Brain pericyte (primary cell): Measurements from ENCODE around the gene NAALADL2.

ENCODE experiments used
- DNase-seq: peaks from one replicate; pipeline ENCODE4 v3.0.0-alpha.2; 2012; ENCODE audit warnings: low read depth, low spot score

NAALADL2 gene

DNA sequence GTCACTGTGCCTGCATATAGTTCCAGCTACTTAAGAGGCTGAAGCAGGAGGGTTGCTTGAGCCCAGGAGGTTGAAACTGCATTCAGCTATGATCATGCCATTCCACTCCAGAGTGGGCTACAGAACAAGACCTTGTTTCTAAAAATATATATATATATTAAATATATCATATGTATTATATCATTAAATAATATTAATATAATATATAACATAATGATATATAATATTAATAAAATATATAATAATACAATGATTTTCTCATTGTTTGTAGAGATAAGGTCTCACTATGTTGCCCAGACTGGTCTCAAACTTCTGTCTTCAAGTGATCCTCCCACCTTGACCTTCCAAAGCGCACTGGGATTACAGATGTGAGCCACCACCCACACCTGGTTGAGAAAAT, 101.8 kb downstream of the NAALADL2 start:
- no peak for DNase-seq

DNA sequence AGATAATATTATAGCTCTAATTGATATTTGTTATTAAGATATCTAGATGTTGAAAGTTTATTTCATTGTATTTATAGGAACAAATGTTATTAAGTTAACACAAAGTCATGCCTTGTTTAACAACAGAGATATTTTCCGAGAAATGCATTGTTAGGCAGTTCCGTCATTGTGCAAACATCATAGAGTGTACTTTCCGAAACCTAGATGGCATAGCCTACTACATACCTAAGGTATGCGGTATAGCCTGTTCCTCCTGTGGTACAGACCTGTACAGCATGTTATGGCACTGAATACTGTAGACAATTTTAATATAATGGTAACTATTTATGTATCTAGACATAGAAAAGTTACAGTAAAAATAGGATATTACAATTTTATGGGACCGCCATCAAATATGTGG, 114.3 kb downstream of the NAALADL2 start:
- DNase-seq: no peak

DNA sequence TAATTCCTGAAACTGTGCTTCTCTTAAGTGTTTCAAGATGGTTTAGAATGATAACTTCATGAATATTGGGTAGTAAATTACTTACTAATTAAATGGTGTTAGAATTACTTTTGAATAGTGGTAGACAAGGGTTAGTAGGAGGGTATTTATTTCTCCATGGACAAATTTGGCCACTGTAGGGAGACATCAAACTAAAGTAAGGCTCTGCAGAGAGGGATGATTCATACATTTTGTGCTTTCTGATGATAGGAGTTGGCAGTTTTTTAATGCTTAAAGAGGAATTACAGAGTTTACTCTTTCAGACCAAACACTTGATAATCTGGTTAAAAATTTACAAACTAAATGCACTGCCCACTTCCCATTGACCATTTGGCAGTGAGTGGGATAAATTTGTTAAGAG, 127.6 kb downstream of the NAALADL2 start:
- no peak for DNase-seq

DNA sequence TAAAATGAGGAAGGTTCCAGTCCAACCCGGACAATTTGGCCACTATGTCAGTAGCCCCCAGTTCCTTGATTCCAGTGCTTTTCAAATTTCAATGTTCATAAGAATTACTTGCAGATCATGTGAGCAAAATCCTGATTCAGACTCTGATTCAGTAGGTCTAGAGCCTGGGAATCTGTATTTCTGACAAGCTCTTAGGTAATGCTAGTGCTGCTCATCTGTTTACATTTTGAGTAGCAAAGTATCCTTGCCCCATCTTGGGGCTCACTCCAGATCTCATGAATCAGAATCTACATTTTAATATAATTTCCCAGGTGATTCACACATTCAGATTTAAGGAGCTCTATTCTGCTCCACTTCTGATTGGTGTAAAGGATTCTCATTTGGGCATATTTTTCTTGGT, 142.0 kb downstream of the NAALADL2 start:
- no peak for DNase-seq

DNA sequence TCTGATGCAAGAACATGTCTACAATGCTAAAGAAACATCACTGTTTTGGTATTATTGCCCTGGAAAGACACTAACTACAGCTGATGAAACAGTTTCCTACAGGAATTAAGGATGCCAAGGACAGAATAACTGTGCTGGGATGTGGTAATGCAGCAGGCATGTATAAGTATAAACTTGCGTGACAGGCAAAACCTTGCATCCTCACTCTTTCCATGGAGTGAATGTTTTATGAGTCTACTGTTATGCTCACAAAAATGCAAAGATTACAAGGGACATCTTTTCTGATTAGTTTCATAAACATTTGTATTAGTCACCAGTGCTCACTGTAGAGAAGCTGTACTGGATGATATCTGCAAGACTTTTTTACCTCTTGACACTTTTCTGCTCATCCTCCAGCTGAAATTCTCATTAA, 143.6 kb downstream of the NAALADL2 start:
- DNase-seq: no peak

DNA sequence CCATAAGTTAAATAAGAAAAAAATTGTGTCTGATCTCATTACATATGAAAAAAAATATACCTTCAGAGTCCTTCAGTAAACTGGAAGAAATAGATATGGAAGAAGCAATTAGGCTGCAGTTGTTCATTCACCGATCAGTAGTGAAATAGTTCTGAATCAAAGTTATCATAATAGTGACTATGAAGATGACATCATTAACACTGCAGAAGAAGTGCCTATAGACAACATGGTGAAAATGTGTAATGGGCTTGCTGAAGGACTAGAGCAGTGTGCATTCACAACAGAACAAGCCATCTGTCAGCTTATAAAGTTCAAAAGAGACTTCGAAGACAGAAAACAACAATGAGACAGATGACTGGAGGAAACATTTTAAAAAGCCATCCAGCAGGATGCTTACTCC, 144.5 kb downstream of the NAALADL2 start:
- DNase-seq: no peak

DNA sequence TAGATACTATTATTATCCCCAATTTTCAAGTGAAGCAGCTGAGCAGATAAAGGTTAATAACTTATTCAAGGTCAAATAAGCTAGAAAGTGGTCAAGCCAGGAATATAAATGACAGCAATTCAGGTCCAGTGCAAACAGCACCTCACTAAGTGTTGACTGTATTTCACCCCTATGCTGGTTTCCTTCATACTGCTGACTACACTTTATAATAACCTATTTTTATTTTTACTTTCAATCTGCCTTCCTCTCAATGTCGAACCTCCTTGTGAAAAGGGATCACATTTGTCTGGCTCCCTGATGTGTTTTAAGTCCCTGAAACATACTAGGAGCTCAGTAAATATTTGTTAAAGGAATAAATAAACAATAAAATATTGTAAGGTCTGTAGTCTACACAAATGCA, 146.1 kb downstream of the NAALADL2 start:
- no peak for DNase-seq

DNA sequence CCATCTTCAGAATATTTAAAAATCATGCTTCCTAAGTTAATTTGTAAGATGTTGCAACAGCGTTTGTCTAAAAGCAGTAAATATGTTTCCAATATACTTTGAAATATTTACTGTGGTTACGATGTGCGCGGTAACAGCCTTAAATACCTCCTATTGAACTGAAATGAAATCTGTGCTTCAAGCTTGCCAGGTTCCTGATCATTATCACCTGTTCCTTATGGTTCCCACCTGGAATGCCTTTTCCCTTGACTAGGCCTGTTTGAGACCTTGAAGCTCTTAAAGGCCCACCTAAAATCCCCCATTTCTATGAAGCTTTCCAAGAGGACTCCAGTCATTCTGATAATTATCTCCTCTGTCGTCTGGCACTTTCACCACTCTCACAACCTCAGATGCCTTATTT, 146.7 kb downstream of the NAALADL2 start:
- DNase-seq: no peak

DNA sequence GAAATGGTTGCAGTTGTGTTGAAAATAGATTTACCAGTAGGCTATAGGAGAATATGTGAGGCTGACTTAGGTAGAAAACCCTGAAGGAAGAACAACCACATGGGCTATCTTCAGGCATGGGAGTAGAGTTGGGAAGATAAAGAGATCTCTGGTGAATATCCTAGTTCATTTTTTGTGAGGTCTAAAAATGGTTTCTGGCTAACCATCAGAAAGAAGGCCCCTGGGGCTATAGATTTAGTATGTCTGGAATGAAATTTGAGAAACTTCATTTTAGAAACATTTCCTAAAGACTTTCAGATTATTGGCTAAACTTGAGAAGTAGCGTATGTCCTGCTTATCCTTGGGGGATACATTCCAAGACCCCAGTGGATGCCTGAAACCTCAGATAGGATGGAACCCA, 148.2 kb downstream of the NAALADL2 start:
- DNase-seq: no peak

DNA sequence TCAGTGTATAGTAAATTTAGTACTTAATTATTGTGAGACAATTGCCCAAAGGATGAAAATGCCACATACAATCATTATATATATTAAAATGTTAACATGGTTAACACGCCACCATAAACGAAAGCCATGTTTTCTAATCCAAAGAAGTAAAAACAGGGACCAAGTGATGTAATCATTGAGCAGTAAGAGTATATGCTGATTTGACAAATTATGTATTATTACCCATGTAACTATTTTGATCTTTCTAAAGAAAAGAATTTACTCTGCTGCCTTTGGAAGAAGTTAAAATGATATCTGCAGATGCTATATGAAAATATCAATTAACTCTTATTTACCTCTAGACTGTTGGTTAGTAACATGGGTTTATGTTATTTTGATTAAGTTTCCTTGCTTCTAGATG, 150.2 kb downstream of the NAALADL2 start:
- DNase-seq: no peak

DNA sequence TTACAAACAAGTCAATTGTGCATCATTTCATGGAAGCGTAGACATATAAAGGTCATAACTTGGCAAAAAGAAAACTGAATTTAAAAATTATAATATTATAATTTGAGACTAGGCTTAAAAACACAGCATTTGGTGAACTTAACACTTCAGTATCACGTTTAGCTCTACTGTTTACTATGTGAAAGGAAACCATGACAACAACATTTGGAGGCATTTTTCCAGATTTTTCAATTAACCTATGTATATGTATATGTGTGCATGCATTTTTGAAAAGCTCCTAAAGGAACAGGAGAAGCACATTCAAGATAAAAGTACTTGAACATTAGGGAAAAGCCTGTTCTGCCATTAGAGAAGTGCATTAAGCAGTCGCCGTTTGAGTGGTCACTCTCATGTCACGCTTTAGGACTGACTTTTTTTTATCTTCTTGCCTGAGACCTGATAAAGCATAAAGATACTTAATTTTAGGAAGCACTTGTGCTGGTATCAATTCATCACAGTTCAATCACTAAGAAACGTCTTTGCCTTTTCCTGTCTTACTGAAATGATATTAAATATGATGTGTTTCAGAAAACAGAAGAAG, 156.0 kb downstream of the NAALADL2 start:
- DNase-seq: no peak

DNA sequence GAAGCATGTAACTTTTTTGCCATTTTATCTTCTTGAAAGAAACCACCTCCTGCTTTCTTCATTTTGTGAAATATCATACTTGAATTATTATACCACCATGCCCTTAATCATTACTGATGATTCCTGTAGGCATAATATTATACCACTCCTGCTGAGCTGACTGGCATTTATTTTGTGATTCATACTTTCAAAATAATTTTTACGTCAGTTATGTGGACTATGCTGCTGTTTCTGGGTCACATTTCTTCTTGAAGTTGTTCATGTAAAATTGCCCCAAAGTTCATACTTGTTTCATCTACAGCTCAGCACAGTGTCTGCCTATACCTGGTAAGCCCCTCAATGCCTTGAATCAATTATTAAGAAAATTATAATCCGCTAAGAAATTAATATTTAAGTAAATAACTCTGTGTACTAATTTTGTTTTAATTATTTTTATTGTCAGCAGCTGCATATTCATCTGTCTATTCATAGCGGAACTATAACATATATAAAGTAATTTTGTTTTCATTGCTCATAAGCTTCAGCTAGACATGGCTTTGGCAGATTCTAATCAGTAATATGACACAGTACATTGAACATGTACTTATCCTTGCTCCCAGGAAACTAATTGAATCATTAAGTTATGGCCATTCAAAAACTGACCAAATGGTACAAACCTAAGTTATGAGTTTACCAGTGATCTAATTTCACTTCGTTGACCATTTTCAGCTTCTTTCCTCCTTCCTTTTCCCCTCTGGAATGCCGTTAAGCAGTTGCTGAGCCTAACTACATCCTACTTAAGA, 160.0 kb downstream of the NAALADL2 start:
- DNase-seq: no peak

DNA sequence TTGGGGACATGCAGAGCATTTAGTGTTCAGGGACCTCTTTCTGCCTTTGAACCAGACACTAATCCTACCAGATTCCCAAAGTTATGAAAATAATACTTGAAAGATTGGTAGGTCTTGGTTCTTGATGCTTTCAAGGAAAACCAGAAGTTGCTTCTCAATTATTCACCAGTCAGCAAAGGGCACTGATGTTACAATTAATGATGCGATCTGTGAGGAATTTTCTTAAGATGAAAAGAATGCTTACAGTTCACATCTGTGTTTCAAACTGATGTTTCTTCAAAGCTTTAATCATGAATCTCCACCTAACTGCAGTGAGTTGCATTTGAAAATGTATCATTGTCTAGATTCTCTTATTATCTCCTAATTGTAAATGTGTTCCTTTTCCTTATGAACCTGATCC, 161.0 kb downstream of the NAALADL2 start:
- DNase-seq: no peak

DNA sequence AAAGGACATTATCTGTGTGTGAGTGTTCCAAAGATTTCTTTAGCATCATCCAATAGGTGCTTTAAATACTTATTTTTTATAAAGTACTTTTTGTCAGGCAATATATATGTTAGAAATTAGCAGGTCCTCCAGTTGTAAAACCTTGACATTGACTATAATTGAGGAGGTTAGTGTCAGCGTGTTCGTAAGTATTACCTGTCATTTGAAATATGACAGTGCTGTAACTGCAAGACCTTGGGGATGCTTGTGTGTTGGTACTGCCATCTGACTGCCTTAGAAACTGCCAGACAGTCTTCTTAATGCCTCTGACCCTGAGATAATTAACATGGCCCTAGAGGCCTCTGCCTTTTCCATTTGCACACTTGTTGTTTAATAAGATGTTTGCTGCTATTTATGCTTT, 170.7 kb downstream of the NAALADL2 start:
- no peak for DNase-seq

DNA sequence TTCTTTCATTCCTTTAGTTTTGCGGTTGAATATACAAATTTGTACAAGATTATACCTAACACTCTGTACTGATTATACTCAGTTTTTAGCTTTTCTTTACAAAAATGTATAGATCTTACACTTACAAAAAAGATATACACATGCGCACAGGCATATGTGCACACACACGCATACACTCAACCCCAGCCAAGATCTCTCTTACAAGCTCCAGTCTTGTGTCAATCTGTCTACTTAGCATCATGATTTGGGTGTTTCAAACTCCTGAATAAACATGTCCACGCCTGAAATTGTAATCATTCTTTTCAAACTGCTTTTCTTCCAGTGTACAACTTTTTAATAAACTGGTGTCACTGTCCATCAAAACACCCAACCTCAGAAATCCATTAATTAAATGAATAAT, 180.7 kb downstream of the NAALADL2 start:
- DNase-seq: no peak

DNA sequence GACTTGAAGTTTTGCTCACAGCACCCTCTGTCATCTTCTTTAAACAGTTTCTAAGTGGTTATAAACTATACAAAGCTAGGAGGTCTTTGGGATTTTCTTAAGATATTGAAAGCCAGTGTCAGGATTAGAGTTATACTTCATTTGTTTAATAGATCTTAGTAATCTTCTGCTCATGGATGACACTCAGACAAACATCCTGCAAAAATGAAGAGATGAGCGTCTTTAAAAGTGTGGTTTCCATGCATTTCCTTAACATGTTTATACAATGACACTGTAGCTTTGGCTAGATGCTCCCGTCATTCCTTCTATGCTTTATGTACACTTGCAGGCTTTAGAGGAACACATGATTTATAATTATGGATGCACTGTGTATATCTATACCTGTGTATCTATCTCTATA, 182.2 kb downstream of the NAALADL2 start:
- DNase-seq: no peak

DNA sequence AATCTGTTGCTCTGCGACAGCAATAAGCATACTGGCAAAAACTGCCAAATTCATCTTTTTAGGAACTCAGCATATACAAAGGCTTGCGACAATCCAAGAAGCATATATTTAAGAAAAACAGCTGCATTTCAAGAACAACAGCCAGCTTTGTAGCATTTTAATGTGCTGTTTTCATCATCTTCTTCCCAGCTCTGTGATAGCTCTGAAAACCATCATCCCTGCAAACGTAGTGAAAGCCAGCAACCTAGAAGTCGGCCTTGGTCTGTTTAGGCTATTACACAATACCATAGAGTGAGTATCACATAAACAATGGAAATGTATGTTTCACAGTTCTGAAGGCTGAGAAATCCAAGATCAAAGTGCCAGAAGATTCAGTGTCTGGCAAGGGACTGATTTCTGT, 187.5 kb downstream of the NAALADL2 start:
- no peak for DNase-seq

DNA sequence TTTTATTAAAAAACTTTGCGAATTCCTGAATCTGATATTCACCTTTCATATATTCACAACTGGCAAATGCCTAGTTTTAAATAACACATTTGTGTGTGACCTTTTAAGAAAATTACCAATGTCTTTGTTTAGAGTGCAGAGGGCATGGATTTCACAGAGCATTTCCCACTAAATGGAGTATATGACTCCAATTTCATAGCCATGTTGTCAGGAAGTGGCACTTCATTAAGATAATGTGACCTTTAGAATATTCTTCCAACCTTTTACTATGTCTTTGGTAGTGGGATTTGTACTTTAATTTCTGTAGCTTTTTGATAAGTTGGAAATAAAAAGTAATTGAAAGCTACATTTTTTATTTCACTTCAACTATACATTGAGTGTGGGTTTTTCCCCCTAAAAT, 188.7 kb downstream of the NAALADL2 start:
- DNase-seq: no peak

DNA sequence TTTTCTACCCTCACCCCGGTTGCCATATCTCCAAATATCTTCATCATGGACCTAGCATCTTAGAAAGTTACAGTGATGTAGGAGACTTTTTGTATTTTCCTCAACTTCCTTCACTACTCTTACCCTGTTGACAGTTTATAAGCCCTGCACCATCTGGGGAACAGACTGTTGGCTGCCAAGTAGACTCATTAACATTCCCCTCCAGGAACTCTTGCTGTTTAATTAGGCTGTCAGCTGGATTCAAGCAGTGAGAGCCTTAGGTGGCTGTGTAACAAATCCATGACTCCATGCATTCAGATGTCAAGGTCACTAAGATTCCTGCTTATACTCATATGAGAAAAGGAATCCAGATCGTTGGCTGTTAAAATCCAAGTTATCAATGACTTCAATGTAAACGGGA, 198.3 kb downstream of the NAALADL2 start:
- no peak for DNase-seq

DNA sequence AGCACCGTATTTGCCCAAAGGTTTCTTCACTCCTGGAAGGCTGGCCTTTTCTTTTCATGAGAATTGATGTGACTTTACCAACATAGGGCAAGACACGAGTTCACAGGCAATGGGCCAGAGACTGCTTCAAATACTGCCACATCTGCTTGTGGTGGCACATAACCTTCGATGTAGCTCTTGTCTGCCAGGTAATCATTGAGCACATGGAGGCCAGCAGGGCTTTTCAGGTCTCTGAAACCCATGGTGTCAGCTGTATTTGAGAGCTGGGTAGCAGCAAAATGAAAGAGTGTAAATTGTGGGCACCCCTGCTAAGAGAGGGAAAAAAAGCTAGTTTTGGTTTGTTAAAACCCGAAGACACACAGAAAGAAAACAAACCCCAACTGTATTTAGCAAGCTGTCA, 200.7 kb downstream of the NAALADL2 start:
- DNase-seq: no peak

DNA sequence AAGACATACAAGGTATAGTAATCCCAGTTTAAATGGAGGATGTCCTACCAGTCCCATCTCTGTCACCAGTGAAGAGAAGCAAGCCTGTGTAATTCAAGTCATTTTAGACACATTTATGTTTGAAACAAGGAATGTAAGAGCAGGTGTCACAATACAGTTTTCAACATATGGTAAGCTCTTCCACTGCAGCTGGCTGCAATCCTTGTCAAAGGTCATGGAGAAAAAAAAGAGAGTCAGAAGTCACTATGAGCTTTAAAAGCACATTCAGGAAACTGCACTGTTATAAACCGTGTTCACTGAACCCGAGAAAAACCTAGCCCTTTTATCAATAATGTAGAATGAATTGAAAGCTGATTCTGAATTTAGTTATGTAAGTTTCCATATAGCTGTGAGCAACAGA, 206.4 kb downstream of the NAALADL2 start:
- DNase-seq: no peak

DNA sequence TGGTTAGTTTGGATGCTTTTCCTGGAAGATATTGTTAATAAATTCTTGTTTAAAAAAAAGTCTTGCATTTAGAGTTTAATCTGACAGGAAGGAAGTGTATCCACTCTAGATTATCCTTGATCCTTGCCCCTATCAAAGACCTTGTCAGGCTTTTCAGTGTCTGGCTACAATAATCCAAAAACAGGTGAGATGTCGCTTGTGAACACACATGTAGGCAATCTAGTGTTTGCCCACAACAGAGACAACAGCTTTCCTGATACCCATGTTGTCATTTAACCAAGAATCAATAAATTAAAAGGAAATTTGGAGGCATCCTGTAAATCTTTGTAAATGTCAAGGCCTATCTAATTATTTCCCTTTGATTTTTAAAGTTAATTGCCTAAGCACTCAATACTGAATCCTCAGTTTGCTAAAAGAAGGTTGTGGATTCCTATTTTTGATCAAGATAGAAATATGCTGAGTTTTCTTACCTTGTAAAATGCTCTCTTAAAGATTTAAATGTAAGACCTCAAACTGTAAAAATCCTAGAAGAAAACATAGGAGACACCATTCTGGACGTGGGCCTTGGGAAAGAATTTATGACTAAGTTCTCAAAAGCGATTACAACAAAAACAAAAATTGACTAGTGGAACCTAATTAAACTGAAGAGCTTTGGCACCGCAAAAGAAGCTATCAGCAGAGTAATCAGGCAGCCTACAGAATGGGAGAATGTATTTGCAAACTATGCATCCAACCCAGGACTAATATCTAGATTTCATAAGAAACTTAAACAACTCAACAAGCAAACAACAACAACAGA, 207.7 kb downstream of the NAALADL2 start:
- no peak for DNase-seq

DNA sequence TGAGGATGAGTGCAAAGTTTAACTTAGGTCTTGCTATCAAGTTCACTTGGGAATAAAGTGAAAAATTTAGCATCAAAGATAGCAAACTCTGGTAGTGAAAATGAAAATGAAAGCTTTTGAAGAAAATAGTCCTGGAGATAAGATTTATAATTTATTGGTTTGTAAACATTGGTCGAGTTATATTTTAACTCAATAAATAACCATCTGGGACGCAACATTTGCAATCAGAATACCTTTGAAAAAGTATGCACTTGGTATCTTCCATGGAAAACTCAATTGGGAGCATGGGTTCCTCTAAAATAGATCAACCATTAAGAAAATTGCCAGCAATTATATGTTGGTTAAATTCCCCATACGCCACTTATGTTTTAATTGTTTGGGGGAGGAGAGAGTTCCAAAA, 209.5 kb downstream of the NAALADL2 start:
- no peak for DNase-seq
